GM12801 (cell line): ENCODE data around the gene DNAAF8.

ENCODE experiments used
- TF ChIP-seq, protein P1 (sequence below): IDR thresholded peaks from one replicate; pipeline ENCODE4 v1.5.1; 2011; ENCODE audit warnings: control low read depth; ENCODE audit not compliant: insufficient read length; ENCODE audit errors: extremely low read depth

Gene DNAAF8

DNA sequence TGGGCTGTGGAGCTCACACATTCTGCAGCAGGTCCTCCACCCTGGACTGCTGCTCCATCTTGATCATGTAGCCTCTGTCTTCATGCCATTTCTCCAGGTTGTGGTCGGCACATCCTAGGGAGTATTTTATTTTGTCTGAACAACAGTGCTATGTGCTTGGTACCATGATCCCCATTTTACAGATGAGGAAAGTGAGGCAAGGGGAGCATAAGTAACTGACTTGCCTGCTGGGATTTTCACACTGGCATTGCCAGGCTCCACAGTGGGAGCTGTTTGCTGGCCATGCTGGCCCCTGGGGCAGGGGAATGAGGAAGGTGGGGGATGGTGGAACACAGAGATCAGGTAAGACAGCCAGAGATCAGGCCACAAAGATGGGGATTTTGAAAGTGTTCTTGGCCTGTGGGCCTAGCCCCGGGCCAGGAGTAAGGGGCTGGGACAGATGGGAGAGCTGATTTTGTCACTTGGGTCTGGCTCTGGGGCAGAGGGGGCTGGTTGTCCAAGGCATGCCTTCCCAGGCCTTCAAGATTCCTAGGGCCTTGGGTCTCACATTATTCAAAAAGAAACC is 41.9 kb downstream of the DNAAF8 start:
- TF ChIP-seq, protein P1, sequence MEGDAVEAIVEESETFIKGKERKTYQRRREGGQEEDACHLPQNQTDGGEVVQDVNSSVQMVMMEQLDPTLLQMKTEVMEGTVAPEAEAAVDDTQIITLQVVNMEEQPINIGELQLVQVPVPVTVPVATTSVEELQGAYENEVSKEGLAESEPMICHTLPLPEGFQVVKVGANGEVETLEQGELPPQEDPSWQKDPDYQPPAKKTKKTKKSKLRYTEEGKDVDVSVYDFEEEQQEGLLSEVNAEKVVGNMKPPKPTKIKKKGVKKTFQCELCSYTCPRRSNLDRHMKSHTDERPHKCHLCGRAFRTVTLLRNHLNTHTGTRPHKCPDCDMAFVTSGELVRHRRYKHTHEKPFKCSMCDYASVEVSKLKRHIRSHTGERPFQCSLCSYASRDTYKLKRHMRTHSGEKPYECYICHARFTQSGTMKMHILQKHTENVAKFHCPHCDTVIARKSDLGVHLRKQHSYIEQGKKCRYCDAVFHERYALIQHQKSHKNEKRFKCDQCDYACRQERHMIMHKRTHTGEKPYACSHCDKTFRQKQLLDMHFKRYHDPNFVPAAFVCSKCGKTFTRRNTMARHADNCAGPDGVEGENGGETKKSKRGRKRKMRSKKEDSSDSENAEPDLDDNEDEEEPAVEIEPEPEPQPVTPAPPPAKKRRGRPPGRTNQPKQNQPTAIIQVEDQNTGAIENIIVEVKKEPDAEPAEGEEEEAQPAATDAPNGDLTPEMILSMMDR: no peak

DNA sequence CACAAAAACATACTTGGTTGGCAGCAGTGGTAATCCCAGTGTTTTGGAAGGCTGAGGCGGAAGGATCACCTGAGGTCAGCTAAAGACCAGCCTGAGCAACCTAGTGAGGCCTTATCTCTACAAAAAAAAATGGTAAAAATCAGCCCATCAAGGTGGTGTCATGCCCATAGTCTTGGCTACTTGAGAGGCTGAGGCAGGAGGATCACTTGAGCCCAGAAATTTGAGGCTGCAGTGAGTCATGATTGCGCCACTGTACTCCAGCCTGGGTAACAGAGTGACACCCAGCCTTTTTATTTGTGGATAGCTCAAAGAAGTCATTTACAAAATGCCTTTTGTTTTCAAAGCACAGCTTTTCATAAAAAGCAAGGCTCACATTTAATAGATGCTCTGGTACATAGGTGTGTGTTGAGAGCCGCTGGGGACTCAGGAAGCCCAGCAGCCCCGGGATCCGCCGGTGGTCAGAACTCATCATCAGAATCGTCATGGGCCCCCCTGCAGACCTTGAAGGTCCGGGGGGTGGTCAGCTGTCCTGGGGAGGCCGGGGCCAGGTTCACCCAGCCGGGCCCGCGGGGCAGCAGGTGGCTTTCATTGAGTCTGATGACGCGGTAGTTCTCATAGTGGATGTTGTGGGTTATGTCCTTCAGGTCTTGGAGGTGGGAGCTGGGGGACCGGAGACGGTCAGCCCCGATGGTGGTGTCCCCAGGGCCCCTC is 43.2 kb downstream of the DNAAF8 start:
- TF ChIP-seq, protein P1: no peak

DNA sequence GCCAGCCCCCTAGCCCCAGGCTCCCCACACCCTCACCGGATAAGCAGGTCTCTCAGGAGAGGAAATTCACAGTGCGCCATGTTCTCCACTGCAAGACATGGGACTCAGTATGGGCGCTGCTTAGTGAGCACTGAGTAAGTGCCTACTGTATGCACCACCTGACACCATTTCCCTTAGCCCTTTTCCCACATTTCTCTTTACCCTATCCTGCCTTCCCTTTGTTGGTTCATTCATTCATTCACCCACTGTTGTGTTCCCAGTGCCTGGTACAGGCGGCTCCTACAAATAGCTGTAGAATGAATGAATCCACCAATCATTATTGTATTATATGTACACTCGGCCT is 43.7 kb downstream of the DNAAF8 start:
- TF ChIP-seq, protein P1: no peak

DNA sequence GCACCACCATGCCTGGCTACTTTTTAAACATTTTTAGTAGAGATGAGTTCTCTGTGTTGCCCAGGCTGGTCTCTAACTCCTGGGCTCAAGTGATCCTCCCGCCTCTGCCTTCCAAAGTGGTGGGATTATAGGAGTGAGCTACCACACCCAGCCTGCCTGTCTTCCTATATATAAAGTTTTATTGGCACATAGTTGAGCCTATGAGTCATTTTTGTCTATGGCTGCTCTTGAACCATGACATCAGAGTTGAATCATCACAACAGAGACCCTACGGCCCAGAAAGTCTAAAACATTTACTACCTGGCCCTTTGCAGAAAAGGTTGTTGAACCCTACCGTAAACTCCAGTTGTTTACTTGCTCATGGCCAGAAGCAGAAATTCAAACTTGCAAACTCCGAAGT is 45.9 kb downstream of the DNAAF8 start:
- TF ChIP-seq, protein P1: no peak

DNA sequence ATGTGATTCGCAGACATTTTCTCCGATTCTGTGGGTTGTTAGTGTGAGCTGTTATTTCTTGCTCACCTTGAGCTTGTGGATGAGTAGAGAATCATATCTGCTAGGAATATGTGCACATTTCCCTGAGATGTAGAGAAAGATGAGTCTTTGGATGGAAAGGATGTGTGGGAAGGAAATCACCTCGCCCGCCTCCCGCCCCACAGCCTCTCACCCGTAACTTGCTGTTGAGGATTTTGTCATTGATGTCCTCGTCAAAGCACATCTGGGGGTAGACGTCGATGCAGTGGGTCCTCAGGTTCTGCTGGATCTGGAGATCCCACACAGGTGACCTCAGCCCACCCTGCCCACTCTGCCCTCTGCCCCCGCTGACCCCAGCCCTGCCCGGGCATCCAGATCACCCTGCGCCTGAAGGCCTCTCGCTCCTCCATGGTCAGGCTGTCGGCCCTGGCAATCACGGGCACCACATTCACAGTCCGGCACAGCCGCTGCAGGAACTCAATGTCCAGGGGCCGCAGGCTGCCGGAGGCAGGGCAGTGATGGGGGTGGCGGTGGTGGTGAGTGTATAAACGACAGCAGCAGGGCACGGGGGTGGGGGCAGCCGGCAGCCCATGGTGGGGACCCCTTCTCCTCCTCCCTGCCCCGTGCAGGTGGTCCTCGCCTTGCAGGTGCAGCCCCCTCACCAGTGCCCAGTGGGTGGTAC is 49.1 kb downstream of the DNAAF8 start:
- TF ChIP-seq, protein P1: no peak

DNA sequence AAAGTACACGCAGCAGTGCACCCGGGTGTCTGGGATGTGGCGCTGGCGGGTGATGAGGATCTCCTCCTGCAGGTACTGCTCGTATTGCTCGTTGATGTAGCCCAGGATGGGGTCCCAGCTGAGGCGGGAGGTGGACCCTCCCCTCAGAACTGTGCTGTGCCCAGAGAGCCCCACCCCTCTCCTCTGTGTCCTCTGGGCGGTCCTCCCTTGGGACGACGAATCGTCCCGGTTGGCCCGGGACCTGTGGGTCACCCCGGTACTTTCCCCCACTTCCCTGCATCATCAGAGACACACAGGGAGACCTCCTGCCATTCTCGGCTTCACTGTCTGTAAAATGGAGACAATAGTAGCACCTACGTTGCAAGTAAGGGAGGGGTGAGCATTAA is 49.6 kb downstream of the DNAAF8 start:
- TF ChIP-seq, protein P1: no peak

DNA sequence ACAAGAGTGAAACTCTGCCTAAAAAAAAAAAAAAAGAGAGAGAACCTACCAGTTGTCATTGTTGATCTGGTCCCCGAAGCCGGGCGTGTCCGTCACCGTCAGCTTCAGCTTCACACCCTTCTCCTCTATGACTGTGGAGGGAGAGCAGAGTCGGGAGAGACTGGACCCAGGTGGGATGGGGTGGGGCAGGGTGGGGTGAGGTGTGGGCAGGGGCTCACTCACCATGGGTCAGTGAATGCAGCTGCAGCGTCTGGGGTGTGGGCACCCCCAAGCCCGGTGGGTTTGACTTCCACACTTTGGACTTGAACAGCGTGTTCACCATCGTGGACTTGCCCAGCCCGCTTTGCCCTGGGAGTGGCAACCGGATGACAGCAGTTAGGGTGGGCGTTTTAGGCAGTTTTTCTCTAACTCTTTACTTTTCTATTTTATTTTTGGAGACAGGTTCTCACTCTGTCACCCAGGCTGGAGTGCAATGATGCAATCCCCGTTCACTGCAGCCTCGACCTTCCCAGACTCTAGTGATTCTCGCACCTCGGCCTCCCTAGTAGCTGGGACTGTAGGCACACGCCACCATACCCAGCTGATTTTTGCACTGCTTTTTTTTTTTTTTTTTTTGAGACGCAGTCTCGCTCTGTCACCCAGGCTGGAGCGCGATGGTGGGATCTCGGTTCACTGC is 51.6 kb downstream of the DNAAF8 start:
- TF ChIP-seq, protein P1: no peak
